ENCODE results near the gene ATP2B2. TPM values are rescaled to one million over a fixed set of nuclear protein-coding genes. Genes with fewer than 3 reads are reported as not detected.
A peak's percentile ranks its signal among the peaks of the same experiment; 100 is the strongest.
"Not testable (repeated sequence)": the region's sequence is repeated elsewhere in the genome, so short reads cannot be mapped to it uniquely, and the experiment has no call there.

ATP2B2 gene
- total RNA-seq, 1 donor from 2014 or later, result 0.24 TPM

GRCh38 chr3:10399634-10400033 lies 105.8 kb downstream of the ATP2B2 start:
- no peak for ATAC-seq

DNA sequence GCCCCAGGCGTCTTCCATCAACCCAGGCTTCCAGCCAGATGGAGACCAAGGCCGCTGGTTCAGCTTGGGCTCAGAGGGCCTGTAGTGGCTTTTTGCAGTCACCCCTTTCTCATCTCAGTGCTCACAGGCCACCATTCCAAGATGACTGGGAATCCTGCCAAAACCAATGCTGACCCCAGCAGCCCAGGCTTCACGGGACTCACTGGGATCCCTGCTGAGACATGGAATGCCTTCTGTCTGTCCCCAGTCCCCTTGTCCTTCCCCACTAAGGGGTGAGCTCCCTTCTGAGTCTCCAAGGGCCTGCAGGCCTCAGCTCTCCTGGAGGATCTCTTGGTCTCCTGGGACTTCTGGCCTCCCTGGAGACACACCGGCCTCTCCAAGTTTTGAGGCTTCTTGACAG lies 107.0 kb downstream of the ATP2B2 start:
- no peak for ATAC-seq

- no peak for ATAC-seq
Measured at GRCh38 chr3:10397879-10398278, 107.5 kb downstream of the ATP2B2 start.

GRCh38 chr3:10396931-10397330 lies 108.5 kb downstream of the ATP2B2 start:
- ATAC-seq, result no peak

GRCh38 chr3:10396083-10396482 lies 109.3 kb downstream of the ATP2B2 start:
- no peak for ATAC-seq

GRCh38 chr3:10395671-10396070 lies 109.7 kb downstream of the ATP2B2 start:
- no peak for ATAC-seq

- ATAC-seq, result no peak
Measured at GRCh38 chr3:10395196-10395595, 110.2 kb downstream of the ATP2B2 start.

GRCh38 chr3:10394491-10395025 lies 110.8 kb downstream of the ATP2B2 start:
- no peak for ATAC-seq

DNA sequence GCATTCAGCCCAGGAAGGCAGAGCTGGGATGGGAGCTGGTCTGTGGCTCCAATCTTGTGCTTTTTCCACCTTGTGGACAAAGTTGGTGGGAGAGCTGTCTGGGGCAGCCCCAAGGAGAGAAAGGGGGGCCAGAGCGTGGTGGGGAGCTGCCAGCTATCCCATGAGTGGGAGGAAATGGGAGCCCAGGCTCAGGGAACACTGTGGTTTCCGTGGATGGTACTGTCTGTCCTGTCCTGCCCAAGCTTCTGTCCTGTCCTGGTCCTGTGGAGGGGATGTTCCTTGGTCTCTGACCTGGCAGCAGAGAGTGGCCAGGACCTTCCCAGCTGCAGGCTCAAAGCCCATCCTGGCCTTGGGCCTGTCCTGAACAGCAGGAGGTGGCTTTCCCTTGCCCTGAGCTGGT lies 111.9 kb downstream of the ATP2B2 start:
- no peak for ATAC-seq

- no peak for ATAC-seq
Measured at GRCh38 chr3:10392906-10393461, 112.4 kb downstream of the ATP2B2 start.

DNA sequence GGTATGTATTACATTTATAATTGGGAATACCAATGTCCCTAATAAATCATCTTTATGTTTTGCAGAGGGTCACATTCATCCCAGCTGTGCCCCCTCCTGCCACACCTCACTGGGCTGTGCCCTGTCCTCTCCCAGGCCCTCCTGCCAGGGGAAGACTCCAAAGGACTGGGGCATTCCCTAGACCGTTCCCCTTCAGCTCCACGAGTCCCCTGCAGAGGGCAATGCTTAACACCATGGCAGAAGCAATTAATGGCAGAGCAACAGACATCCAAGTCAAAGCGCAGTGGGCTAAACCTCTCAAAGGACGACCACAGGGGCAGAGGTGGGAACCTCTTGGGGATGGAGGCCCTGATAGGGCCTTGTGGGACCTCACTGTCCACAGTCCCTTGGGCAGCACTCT lies 113.1 kb downstream of the ATP2B2 start:
- ATAC-seq, result no peak

- no peak for ATAC-seq
Measured at GRCh38 chr3:10391391-10391790, 114.0 kb downstream of the ATP2B2 start.

DNA sequence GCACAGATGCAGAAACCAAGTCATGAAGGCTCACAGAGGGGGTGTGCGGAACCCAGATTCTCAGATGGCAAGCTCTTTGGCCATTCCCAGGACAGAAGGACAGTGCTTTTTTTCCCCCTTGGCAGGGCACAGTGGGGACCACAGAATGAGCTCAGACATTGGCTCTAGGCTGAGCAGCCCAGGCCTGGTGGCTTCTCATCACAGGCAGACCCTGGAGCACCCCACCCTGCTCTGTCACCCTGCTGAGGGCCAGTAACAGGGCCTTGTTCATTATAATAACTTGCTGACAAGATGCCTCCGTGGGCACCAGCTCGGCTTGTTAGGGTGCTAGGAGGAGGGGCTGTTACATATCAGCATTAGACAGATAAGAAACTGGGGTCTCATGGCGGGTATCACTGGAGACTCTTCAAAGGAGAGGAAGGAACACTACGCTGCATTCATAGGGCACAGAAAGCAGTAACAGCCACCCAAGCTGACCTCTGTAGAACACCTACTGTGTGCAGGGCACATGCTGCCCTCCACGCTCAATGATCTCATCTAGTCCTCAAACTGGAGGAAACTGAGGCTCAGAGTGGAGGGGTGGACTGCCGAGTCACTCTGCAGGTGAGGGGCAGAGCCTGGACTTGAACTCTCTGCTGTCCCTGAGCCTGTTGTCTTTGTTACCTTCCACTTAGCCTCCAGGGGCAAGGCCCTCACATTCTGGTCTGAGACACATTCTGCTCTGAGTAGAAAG lies 114.6 kb downstream of the ATP2B2 start:
- ATAC-seq, result no peak

DNA sequence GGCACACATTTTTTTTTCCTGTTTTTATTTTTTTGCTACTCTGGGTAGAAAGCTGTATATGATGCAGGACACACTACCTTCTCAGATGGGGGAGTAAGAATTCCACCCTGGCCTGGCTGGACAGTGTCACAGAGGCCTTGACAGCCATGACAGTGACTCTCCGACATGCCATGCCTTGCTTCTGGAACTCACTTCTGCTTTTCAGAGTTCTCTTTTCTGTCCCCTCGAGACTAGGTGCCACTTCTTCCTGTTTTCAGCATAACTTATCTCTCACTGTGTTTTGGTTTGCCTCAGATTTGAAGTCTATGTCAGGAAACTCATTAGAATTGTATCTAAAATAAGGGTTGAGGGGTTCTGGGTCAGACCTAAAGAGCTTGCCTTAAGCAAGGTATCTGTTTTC lies 115.4 kb downstream of the ATP2B2 start:
- ATAC-seq, result peak; percentile 33

DNA sequence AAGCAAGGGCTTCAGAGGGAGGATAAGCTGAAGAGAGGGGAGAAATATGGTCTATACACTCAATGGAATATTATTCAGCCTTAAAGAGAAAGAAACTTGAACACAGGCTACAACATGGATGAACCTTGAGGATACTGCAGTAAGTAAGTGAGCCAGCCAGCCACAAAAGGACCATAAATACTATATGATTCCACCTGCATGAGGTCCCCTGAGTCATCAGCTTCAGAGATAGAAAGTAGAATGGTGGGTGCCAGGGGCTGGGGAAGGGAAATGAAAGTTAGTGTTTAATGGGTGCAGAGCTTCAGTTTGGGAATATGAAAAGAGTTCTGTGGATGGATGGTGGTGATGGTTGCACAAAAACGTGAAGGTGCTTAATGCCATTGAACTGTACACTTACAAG lies 116.0 kb downstream of the ATP2B2 start:
- no peak for ATAC-seq

DNA sequence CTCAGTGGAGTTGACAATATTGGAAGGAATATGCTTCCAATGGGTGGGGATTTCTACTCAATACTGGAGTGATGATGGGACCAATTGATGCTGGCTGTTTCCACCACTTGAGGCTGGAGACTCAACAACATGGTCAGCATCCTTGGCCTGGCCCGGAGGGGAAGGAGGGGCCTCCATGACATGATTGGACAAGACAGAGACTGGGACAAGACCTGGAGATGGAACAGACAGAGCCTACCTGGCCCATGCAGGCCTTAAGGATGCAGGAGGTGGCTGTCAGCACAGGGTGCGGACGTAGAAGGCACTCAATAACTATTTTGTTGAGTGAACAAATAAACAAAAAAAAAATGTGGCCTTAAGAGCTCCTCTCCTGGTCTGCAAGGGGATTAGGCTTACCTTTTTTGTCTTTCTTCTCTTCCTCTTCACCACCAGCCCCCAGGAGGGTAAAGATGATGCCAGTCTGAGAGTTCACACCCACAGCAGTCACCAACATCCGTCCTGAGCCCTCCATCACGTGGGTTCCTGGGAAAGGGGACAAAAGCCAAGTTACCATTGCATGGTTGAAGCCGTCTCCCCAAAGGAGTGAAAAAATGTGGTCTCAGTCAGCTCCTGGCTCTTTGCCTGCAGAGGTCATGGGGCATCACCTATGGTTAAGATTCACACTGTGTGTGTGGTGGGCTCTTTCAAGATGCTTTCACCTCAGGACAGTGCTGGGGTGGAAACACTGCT lies 117.3 kb downstream of the ATP2B2 start:
- no peak for ATAC-seq

DNA sequence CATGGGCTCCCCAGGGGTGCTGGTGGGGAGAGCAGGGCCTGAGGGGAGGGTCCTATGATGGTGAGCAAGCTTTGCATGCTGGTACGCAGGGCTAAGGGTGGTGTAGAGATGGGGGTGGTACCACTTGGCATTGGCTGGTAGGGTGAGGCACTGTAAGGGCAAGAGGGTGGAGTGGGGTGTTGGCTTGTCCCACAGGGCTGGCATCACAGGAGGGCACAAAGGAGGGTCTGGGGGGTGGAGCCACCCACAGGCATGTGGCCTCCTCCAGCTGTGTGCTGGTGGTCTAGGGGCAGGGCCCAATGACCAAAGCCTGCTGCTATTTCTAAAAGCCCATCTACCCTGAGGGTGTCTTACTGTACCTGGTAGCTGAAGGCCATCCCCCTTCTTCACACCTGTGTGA lies 119.3 kb downstream of the ATP2B2 start:
- ATAC-seq, result no peak

- no peak for ATAC-seq
Measured at GRCh38 chr3:10384541-10385360, 120.6 kb downstream of the ATP2B2 start.

- no peak for ATAC-seq
Measured at GRCh38 chr3:10383850-10384248, 121.5 kb downstream of the ATP2B2 start.

DNA sequence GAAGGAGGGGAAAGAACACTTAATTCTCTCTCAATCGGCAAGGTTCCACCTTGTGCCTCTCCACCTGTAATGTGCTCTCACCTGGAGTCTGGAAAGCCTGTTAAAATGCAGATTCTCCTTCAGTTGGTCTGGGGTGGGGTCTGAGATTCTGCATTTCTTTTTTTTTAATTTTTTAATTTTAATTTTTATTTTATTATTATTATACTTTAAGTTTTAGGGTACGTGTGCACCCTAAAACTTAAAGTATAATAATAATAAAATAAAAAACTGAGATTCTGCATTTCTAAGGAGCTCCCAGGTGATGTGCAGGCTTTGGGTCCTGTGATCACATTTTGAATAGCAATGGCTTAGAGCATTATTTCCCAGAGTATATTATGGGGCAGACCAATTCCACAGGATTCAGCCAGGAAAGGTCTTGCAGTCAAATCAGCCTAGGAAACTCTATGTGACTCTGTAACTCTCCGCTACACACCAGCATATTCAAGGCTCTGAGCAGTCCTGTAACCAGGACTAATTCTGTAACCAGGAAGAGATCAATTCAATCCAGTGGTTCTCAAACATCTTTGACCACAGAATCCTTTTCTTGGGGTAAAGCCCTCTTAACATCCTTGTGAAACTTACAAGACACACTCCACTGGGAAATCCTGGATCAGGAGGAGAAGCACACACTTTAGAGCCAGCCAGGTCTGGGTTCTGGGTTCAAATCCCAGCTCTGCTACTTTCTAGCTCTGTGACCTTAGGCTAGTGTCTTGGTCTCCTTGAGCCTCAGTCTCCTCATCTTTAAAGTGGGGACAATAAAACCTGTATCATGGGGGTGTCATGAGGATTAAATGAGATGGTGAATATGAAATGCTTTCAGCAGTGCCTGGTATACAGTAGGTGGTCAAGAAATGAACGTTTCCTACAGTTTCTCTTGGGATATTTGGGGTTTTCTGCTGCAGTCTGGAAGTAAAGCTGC lies 122.2 kb downstream of the ATP2B2 start:
- ATAC-seq, result no peak

GRCh38 chr3:10382445-10382844 lies 122.9 kb downstream of the ATP2B2 start:
- not testable (repeated sequence) for ATAC-seq

- ATAC-seq, result no peak
Measured at GRCh38 chr3:10381336-10381735, 124.0 kb downstream of the ATP2B2 start.

All from esophagus mucosa (tissue), 1 donor.